NCI-H128 (cell line): ENCODE measurements around the gene RASGEF1B.

Experiments
- DNase-seq: peaks from one replicate; lab custom pipeline; 2025; ENCODE audit not compliant: unreplicated experiment; lab: John Stamatoyannopoulos, UW

RASGEF1B gene

GRCh38 chr4:81399306-81400086 is 72.2 kb downstream of the RASGEF1B start:
- DNase-seq, result no peak

- no peak for DNase-seq
Observed at GRCh38 chr4:81398379-81398778, 73.3 kb downstream of the RASGEF1B start.

- no peak for DNase-seq
Observed at GRCh38 chr4:81397635-81398034, 74.1 kb downstream of the RASGEF1B start.

GRCh38 chr4:81395239-81395638 is 76.5 kb downstream of the RASGEF1B start:
- DNase-seq, result no peak

GRCh38 chr4:81392164-81392563 is 79.5 kb downstream of the RASGEF1B start:
- DNase-seq, result no peak

- no peak for DNase-seq
Observed at GRCh38 chr4:81389720-81390119, 82.0 kb downstream of the RASGEF1B start.

GRCh38 chr4:81380437-81380836 is 91.3 kb downstream of the RASGEF1B start:
- peak; percentile 37 for DNase-seq

- no peak for DNase-seq
Observed at GRCh38 chr4:81378386-81378785, 93.3 kb downstream of the RASGEF1B start.

- DNase-seq, result no peak
Observed at GRCh38 chr4:81377191-81377590, 94.5 kb downstream of the RASGEF1B start.

GRCh38 chr4:81376720-81377119 is 95.0 kb downstream of the RASGEF1B start:
- no peak for DNase-seq
